H9 (cell line): ENCODE measurements around the gene LPAR6. TPM values are rescaled to one million over a fixed set of nuclear protein-coding genes. Genes with fewer than 3 reads are reported as not detected.
"Not testable (repeated sequence)": the region's sequence is repeated elsewhere in the genome, so short reads cannot be mapped to it uniquely, and the experiment has no call there.

Experiments used
- DNase-seq: peaks from one replicate; pipeline ENCODE4 v3.0.0-alpha.2; 2017
- H2AFZ ChIP-seq: one replicate; pipeline ENCODE4 v1.6.1; 2013; ENCODE audit warnings: mild to moderate bottlenecking, low read length, control low read depth, moderate library complexity
- H2AK5ac ChIP-seq: 2 replicates; pipeline ENCODE4 v1.6.1; 2013; ENCODE audit warnings: low read length, control low read depth, mixed read lengths; ENCODE audit not compliant: insufficient read length
- H2BK120ac ChIP-seq: one replicate; pipeline ENCODE4 v1.6.1; 2013; ENCODE audit warnings: low read depth, mild to moderate bottlenecking, low read length, control low read depth, inconsistent platforms; ENCODE audit not compliant: poor library complexity, severe bottlenecking
- H2BK12ac ChIP-seq: 2 replicates; pipeline ENCODE4 v1.6.1; 2013; ENCODE audit warnings: low read length, control low read depth, mixed read lengths, low read depth; ENCODE audit not compliant: insufficient read length
- H2BK15ac ChIP-seq: 2 replicates; pipeline ENCODE4 v1.6.1; 2013; ENCODE audit warnings: low read depth, low read length, control low read depth
- H2BK20ac ChIP-seq: one replicate; pipeline ENCODE4 v1.6.1; 2013; ENCODE audit warnings: low read depth, mild to moderate bottlenecking, low read length, control low read depth, inconsistent platforms; ENCODE audit not compliant: poor library complexity, severe bottlenecking
- H2BK5ac ChIP-seq: 2 replicates; pipeline ENCODE4 v1.6.1; 2013; ENCODE audit warnings: low read length, control low read depth, mixed read lengths; ENCODE audit not compliant: insufficient read length
- H3K14ac ChIP-seq: 2 replicates; pipeline ENCODE4 v1.6.1; 2013; ENCODE audit warnings: low read length, control low read depth; ENCODE audit not compliant: insufficient read depth
- H3K18ac ChIP-seq: 2 replicates; pipeline ENCODE4 v1.6.1; 2013; ENCODE audit warnings: low read depth, mild to moderate bottlenecking, mixed read lengths, low read length, control low read depth; ENCODE audit not compliant: insufficient read length
- H3K23ac ChIP-seq: 2 replicates; pipeline ENCODE4 v1.6.1; 2013; ENCODE audit warnings: low read length, control low read depth, mixed read lengths, low read depth; ENCODE audit not compliant: insufficient read length
- H3K23me2 ChIP-seq: 2 replicates; pipeline ENCODE4 v1.6.1; 2013; ENCODE audit warnings: low read depth, mild to moderate bottlenecking, mixed read lengths, low read length, control low read depth; ENCODE audit not compliant: insufficient read length, poor library complexity, severe bottlenecking
- H3K27ac ChIP-seq: 2 replicates; pipeline ENCODE4 v1.5.1; 2013; ENCODE audit warnings: low read length, control low read depth, mixed read lengths, low read depth; ENCODE audit not compliant: insufficient read length
- H3K27me3 ChIP-seq: 2 replicates; pipeline ENCODE4 v1.6.1; 2013; ENCODE audit warnings: low read length, control low read depth, inconsistent platforms; ENCODE audit not compliant: insufficient read depth
- H3K4ac ChIP-seq: 2 replicates; pipeline ENCODE4 v1.6.1; 2013; ENCODE audit warnings: low read depth, mild to moderate bottlenecking, control low read depth, inconsistent platforms, low read length, moderate library complexity
- H3K4me1 ChIP-seq: 2 replicates; pipeline ENCODE4 v1.6.1; 2013; ENCODE audit warnings: low read length, control low read depth, inconsistent platforms; ENCODE audit not compliant: insufficient read depth
- H3K4me2 ChIP-seq: 2 replicates; pipeline ENCODE4 v1.6.1; 2013; ENCODE audit warnings: low read length, control low read depth, mixed read lengths; ENCODE audit not compliant: insufficient read length, insufficient read depth
- H3K56ac ChIP-seq: 2 replicates; pipeline ENCODE4 v1.6.1; 2013; ENCODE audit warnings: low read depth, mild to moderate bottlenecking, mixed read lengths, low read length, control low read depth; ENCODE audit not compliant: insufficient read length
- H3K79me1 ChIP-seq: 2 replicates; pipeline ENCODE4 v1.6.1; 2013; ENCODE audit warnings: low read depth, mild to moderate bottlenecking, moderate library complexity, low read length, control low read depth, inconsistent platforms; ENCODE audit not compliant: insufficient read depth, poor library complexity, severe bottlenecking
- H3K79me2 ChIP-seq: 2 replicates; pipeline ENCODE4 v1.6.1; 2013; ENCODE audit warnings: low read length, control low read depth, inconsistent platforms; ENCODE audit not compliant: insufficient read depth
- H3K9ac ChIP-seq: 2 replicates; pipeline ENCODE4 v1.6.1; 2013; ENCODE audit warnings: low read length, control low read depth, mixed read lengths; ENCODE audit not compliant: insufficient read length; ENCODE audit errors: extremely low read depth
- H3K9me3 ChIP-seq: one replicate; pipeline ENCODE4 v1.6.1; 2013; ENCODE audit warnings: low read depth, low read length, inconsistent platforms; ENCODE audit not compliant: control insufficient read depth
- H3T11ph ChIP-seq: one replicate; pipeline ENCODE4 v1.6.1; 2013; ENCODE audit warnings: mild to moderate bottlenecking, low read length, control low read depth, inconsistent platforms
- H4K20me1 ChIP-seq: one replicate; pipeline ENCODE4 v1.6.1; 2013; ENCODE audit not compliant: control insufficient read depth, insufficient read length, insufficient read depth
- H4K5ac ChIP-seq: 2 replicates; pipeline ENCODE4 v1.6.1; 2013; ENCODE audit warnings: low read depth, mild to moderate bottlenecking, mixed read lengths, low read length, control low read depth; ENCODE audit not compliant: insufficient read length
- H4K8ac ChIP-seq: replicated peaks from 2 replicates; pipeline ENCODE4 v1.6.1; 2013; ENCODE audit warnings: low read length, control low read depth, mixed read lengths, low read depth; ENCODE audit not compliant: insufficient read length
- H4K91ac ChIP-seq: 2 replicates; pipeline ENCODE4 v1.6.1; 2013; ENCODE audit warnings: low read depth, mild to moderate bottlenecking, moderate library complexity, mixed read lengths, low read length, control low read depth; ENCODE audit not compliant: insufficient read length
- H3K27ac Mint-ChIP-seq, 3 experiments: 2 replicates in 2 of 3; 3 replicates in 1 of 3; pipeline ENCODE4 v1.8.0; 2020 to 2021; ENCODE audit warnings: mixed read lengths in 3 of 3, mild to moderate bottlenecking in 1 of 3, moderate library complexity in 1 of 3
- H3K27me3 Mint-ChIP-seq: 2 replicates; pipeline ENCODE4 v1.8.0; 2021; ENCODE audit warnings: low read depth, mild to moderate bottlenecking, moderate library complexity, mixed read lengths
- H3K36me3 Mint-ChIP-seq, 3 experiments: 2 replicates in 2 of 3; 3 replicates in 1 of 3; pipeline ENCODE4 v1.8.0; 2020 to 2021; ENCODE audit warnings: low read depth in 3 of 3, mixed read lengths in 3 of 3; ENCODE audit not compliant: insufficient read depth in 1 of 3
- H3K4me1 Mint-ChIP-seq, 2 experiments: 2 replicates each; pipeline ENCODE4 v1.8.0; 2020; ENCODE audit warnings: mixed read lengths in 2 of 2
- H3K4me3 Mint-ChIP-seq, 2 experiments: 2 replicates in 1 of 2; 3 replicates in 1 of 2; pipeline ENCODE4 v1.8.0; 2020 to 2021; ENCODE audit warnings: mild to moderate bottlenecking in 2 of 2, mixed read lengths in 2 of 2, moderate library complexity in 1 of 2
- H3K9me3 Mint-ChIP-seq, 2 experiments: 2 replicates in 1 of 2; 3 replicates in 1 of 2; pipeline ENCODE4 v1.8.0; 2020; ENCODE audit warnings: mild to moderate bottlenecking in 2 of 2, mixed read lengths in 2 of 2, moderate library complexity in 1 of 2
- WGBS: extraction: QIAGEN DNeasy Blood & Tissue Kit; methylation state at CpG from one replicate; pipeline ENCODE4 v1.1.7; 2013; ENCODE audit warnings: missing lambda C conversion rate, low lambda C conversion rate, mixed read lengths; ENCODE audit not compliant: insufficient read length; ENCODE audit errors: extremely low coverage; 5-methylcytosine and 5-hydroxymethylcytosine counted together
- total RNA-seq: library from RNA; stranded (reverse); gene quantifications from 2 replicates; pipeline ENCODE4 v1.2.1, GENCODE V29; 2021
- TF ChIP-seq, protein P1 (sequence below): fragments of 200-600 bp; sonication (generic); conservative IDR thresholded peaks from 3 replicates; pipeline ENCODE4 v1.8.0; 2021; ENCODE audit warnings: antibody characterized with exemption, mild to moderate bottlenecking

LPAR6 gene
- total RNA-seq, 1 experiment from 2014 or later, result 4.2 TPM

DNA sequence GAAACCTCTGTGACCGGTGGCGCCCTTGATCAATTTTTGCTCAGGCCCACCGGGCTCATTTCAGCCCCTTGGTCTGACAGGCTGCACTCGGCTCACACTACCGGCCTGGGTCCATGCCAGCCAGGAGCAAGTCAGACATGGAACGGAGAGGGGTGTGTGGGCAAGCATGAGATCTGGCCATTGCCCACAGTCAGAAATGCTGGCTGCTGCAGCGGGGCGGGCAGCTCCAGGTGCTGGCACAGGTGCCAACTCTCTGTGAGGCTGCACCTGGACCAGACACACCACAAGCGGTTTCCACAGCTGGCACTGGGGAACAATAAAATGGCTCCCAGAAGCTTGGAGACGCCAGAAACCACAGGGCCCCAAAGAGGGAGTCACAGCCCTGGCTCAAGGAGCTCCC lies 43.6 kb upstream of the LPAR6 start:
- no peak overlapping the region for H3K27ac ChIP-seq
- no CpG with 5 or more reads among the region's 10 CpGs for WGBS
- H3K4ac ChIP-seq, result no peak overlapping the region
- no peaks in the 10 kb centered on the region; the same call in 1 of the 2 replicates for H3K27me3 ChIP-seq
- no peaks in the 10 kb centered on the region for H3K79me1 ChIP-seq
- H3T11ph ChIP-seq, result no peak overlapping the region
- H3K56ac ChIP-seq, result no peak overlapping the region
- H3K27ac Mint-ChIP-seq, result no peak overlapping the region
- no peak overlapping the region for H2BK120ac ChIP-seq
- no peak overlapping the region for H3K18ac ChIP-seq
- H4K91ac ChIP-seq, result no peak overlapping the region
- no peak overlapping the region for H3K14ac ChIP-seq
- no peak overlapping the region for H2BK5ac ChIP-seq
- H3K27me3 Mint-ChIP-seq, result no peaks in the 10 kb centered on the region
- no peaks in the 10 kb centered on the region for H3K23me2 ChIP-seq
- no peak overlapping the region for H2AK5ac ChIP-seq
- H3K4me1 Mint-ChIP-seq, result peaks cover 6% of the 10 kb centered on the region in 2 experiments
- no peaks in the 10 kb centered on the region for H3K9me3 Mint-ChIP-seq
- H3K9me3 ChIP-seq, result no peaks in the 10 kb centered on the region
- H2BK12ac ChIP-seq, result no peak overlapping the region
- no peaks in the 10 kb centered on the region for H4K20me1 ChIP-seq
- DNase-seq, result no peak
- no peak overlapping the region for H3K9ac ChIP-seq
- no peaks in the 10 kb centered on the region for H3K4me1 ChIP-seq
- TF ChIP-seq, protein P1, sequence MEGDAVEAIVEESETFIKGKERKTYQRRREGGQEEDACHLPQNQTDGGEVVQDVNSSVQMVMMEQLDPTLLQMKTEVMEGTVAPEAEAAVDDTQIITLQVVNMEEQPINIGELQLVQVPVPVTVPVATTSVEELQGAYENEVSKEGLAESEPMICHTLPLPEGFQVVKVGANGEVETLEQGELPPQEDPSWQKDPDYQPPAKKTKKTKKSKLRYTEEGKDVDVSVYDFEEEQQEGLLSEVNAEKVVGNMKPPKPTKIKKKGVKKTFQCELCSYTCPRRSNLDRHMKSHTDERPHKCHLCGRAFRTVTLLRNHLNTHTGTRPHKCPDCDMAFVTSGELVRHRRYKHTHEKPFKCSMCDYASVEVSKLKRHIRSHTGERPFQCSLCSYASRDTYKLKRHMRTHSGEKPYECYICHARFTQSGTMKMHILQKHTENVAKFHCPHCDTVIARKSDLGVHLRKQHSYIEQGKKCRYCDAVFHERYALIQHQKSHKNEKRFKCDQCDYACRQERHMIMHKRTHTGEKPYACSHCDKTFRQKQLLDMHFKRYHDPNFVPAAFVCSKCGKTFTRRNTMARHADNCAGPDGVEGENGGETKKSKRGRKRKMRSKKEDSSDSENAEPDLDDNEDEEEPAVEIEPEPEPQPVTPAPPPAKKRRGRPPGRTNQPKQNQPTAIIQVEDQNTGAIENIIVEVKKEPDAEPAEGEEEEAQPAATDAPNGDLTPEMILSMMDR, result no peak
- H4K5ac ChIP-seq, result no peak overlapping the region
- no peak overlapping the region for H3K4me2 ChIP-seq
- peaks cover 0 to 8% (median 0%) of the 10 kb centered on the region in 3 experiments; a peak in 3 of 7 replicates for H3K36me3 Mint-ChIP-seq
- no peaks in the 10 kb centered on the region for H3K79me2 ChIP-seq
- H2BK20ac ChIP-seq, result no peak overlapping the region
- no peak overlapping the region for H3K23ac ChIP-seq
- H3K4me3 Mint-ChIP-seq, result no peak overlapping the region
- H4K8ac ChIP-seq, result no peak overlapping the region
- no peak overlapping the region for H2BK15ac ChIP-seq
- no peak overlapping the region for H2AFZ ChIP-seq

- not testable (repeated sequence) for H2AFZ ChIP-seq, H3T11ph ChIP-seq, H3K79me2 ChIP-seq, H4K20me1 ChIP-seq, H3K4me1 Mint-ChIP-seq, H3K27ac ChIP-seq, H3K27ac Mint-ChIP-seq, H3K18ac ChIP-seq, H3K23me2 ChIP-seq, H2BK20ac ChIP-seq, H3K4ac ChIP-seq, H3K79me1 ChIP-seq, H2BK15ac ChIP-seq, H3K9me3 Mint-ChIP-seq, H3K23ac ChIP-seq, H3K9ac ChIP-seq, H3K9me3 ChIP-seq, H3K4me1 ChIP-seq, H3K4me3 Mint-ChIP-seq, H3K27me3 ChIP-seq, DNase-seq, H3K56ac ChIP-seq, H3K4me2 ChIP-seq, H3K36me3 Mint-ChIP-seq, H2BK120ac ChIP-seq, H3K27me3 Mint-ChIP-seq, H2BK5ac ChIP-seq, H4K5ac ChIP-seq, H2BK12ac ChIP-seq, H3K14ac ChIP-seq, H4K91ac ChIP-seq, H2AK5ac ChIP-seq, H4K8ac ChIP-seq
Observed at GRCh38 chr13:48451196-48451595, 38.3 kb upstream of the LPAR6 start.
